ENCODE results near the gene PRMT1.

- TF ChIP-seq POLR2A (IDR thresholded peaks at IDR 0.05) = no peak
- TF ChIP-seq, protein P1, sequence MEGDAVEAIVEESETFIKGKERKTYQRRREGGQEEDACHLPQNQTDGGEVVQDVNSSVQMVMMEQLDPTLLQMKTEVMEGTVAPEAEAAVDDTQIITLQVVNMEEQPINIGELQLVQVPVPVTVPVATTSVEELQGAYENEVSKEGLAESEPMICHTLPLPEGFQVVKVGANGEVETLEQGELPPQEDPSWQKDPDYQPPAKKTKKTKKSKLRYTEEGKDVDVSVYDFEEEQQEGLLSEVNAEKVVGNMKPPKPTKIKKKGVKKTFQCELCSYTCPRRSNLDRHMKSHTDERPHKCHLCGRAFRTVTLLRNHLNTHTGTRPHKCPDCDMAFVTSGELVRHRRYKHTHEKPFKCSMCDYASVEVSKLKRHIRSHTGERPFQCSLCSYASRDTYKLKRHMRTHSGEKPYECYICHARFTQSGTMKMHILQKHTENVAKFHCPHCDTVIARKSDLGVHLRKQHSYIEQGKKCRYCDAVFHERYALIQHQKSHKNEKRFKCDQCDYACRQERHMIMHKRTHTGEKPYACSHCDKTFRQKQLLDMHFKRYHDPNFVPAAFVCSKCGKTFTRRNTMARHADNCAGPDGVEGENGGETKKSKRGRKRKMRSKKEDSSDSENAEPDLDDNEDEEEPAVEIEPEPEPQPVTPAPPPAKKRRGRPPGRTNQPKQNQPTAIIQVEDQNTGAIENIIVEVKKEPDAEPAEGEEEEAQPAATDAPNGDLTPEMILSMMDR (IDR thresholded peaks at IDR 0.05) = no peak
Observed at GRCh38 chr19:49687150-49687549, 10.1 kb downstream of the PRMT1 start.

All from right lobe of liver (tissue), 4 donors.